HG02885 (cell line): ENCODE measurements around the gene PLAC1.
A peak's percentile ranks its signal among the peaks of the same experiment; 100 is the strongest.

Source experiments
- ATAC-seq: cut with Tn5 transposase; IDR thresholded peaks from one replicate; pipeline ENCODE4 v1.9.1; 2021; ENCODE audit warnings: mild to moderate bottlenecking; ENCODE audit not compliant: unreplicated experiment, poor library complexity

Gene PLAC1

GRCh38 chrX:134671294-134671693 is 13.0 kb upstream of the PLAC1 start:
- ATAC-seq: no peak

GRCh38 chrX:134670134-134670924 is 12.1 kb upstream of the PLAC1 start:
- no peak for ATAC-seq

- ATAC-seq: no peak
These were observed 11.3 kb upstream of the PLAC1 start for GRCh38 chrX:134669378-134670098.

- no peak for ATAC-seq
These were observed 5.9 kb upstream of the PLAC1 start for GRCh38 chrX:134664202-134664601.

- ATAC-seq: no peak
These were observed 3.0 kb upstream of the PLAC1 start for GRCh38 chrX:134661295-134661694.

- ATAC-seq: no peak
These were observed 2.4 kb upstream of the PLAC1 start for GRCh38 chrX:134660627-134661026.

GRCh38 chrX:134659761-134660160 is 1.5 kb upstream of the PLAC1 start:
- ATAC-seq: no peak

- ATAC-seq: no peak
These were observed 421 bp upstream of the PLAC1 start for GRCh38 chrX:134658760-134659023.

- ATAC-seq: no peak
These were observed 3.8 kb downstream of the PLAC1 start for GRCh38 chrX:134654398-134655012.

GRCh38 chrX:134653835-134654234 is 4.4 kb downstream of the PLAC1 start:
- no peak for ATAC-seq

GRCh38 chrX:134650701-134651100 is 7.6 kb downstream of the PLAC1 start:
- ATAC-seq: no peak

- ATAC-seq: no peak
These were observed 8.5 kb downstream of the PLAC1 start for GRCh38 chrX:134649770-134650169.

GRCh38 chrX:134647477-134647877 is 10.8 kb downstream of the PLAC1 start:
- ATAC-seq: no peak

- no peak for ATAC-seq
These were observed 11.6 kb downstream of the PLAC1 start for GRCh38 chrX:134646691-134647090.

GRCh38 chrX:134645936-134646543 is 12.2 kb downstream of the PLAC1 start:
- ATAC-seq: no peak

- ATAC-seq: no peak
These were observed 15.9 kb downstream of the PLAC1 start for GRCh38 chrX:134642386-134642785.

GRCh38 chrX:134641346-134641745 is 16.9 kb downstream of the PLAC1 start:
- ATAC-seq: no peak

- no peak for ATAC-seq
These were observed 17.4 kb downstream of the PLAC1 start for GRCh38 chrX:134640914-134641313.

GRCh38 chrX:134636851-134637250 is 21.4 kb downstream of the PLAC1 start:
- ATAC-seq: no peak

GRCh38 chrX:134634691-134635090 is 23.6 kb downstream of the PLAC1 start:
- ATAC-seq: peak; percentile 90

GRCh38 chrX:134633832-134634231 is 24.4 kb downstream of the PLAC1 start:
- no peak for ATAC-seq
